Liver (tissue), 9 donors: ENCODE results near the gene SUGCT. TPM values are rescaled to one million over a fixed set of nuclear protein-coding genes. Genes with fewer than 3 reads are reported as not detected.
A peak's percentile ranks its signal among the peaks of the same experiment; 100 is the strongest.

ENCODE experiments used
- DNase-seq: peaks from one replicate; pipeline ENCODE4 v3.0.0-alpha.2; 2017; ENCODE audit warnings: low spot score
- H3K27ac ChIP-seq, 2 donors: one replicate each; pipeline ENCODE4 v1.7.0; 2013; ENCODE audit warnings: inconsistent platforms in 2 of 2, low read length in 2 of 2, control low read depth in 1 of 2, low read depth in 1 of 2, mild to moderate bottlenecking in 1 of 2
- H3K27me3 ChIP-seq, 4 donors: one replicate each; pipeline versions ENCODE4 v1.6.1 to v1.7.0; 2013; ENCODE audit warnings: low read length in 3 of 4, inconsistent platforms in 1 of 4, mild to moderate bottlenecking in 1 of 4, moderate library complexity in 1 of 4; ENCODE audit not compliant: control insufficient read depth in 4 of 4, insufficient read depth in 4 of 4
- H3K36me3 ChIP-seq, 4 donors: one replicate each; pipeline versions ENCODE4 v1.6.1 to v1.7.0; 2013; ENCODE audit warnings: low read length in 3 of 4, mild to moderate bottlenecking in 3 of 4, low read depth in 1 of 4, moderate library complexity in 1 of 4; ENCODE audit not compliant: control insufficient read depth in 4 of 4, insufficient read depth in 3 of 4
- H3K4me1 ChIP-seq, 4 donors: one replicate each; pipeline versions ENCODE4 v1.6.1 to v1.7.0; 2013; ENCODE audit warnings: low read length in 3 of 4, mild to moderate bottlenecking in 3 of 4, moderate library complexity in 1 of 4; ENCODE audit not compliant: control insufficient read depth in 4 of 4, insufficient read depth in 4 of 4
- H3K4me3 ChIP-seq, 3 donors: one replicate each; pipeline versions ENCODE4 v1.6.1 to v1.7.0; 2013; ENCODE audit warnings: low read length in 3 of 3, control low read depth in 1 of 3, low read depth in 1 of 3, mild to moderate bottlenecking in 1 of 3
- H3K9ac ChIP-seq, 2 donors: one replicate each; pipeline ENCODE4 v1.7.0; 2013; ENCODE audit warnings: low read length in 2 of 2, mild to moderate bottlenecking in 2 of 2, moderate library complexity in 2 of 2, control low read depth in 1 of 2, low read depth in 1 of 2
- H3K9me3 ChIP-seq, 4 donors: one replicate each; pipeline versions ENCODE4 v1.6.1 to v1.7.0; 2013; ENCODE audit warnings: low read length in 3 of 4; ENCODE audit not compliant: control insufficient read depth in 4 of 4
- CTCF ChIP-seq: fragments of 150-350 bp; IDR thresholded peaks from 2 replicates; pipeline ENCODE4 v1.5.1; 2017; ENCODE audit warnings: improper control_type of control experiment, low read depth, low read length; ENCODE audit not compliant: missing input control
- EGR1 ChIP-seq, 2 donors: IDR thresholded peaks; 2 replicates each; pipeline ENCODE4 v1.6.1; 2016 to 2018; ENCODE audit warnings: antibody characterized with exemption in 2 of 2, low read depth in 2 of 2
- FOXA1 ChIP-seq: IDR thresholded peaks from 2 replicates; pipeline ENCODE4 v1.6.1; 2016; ENCODE audit warnings: antibody characterized with exemption
- FOXA2 ChIP-seq: IDR thresholded peaks from 2 replicates; pipeline ENCODE4 v1.6.1; 2016; ENCODE audit warnings: antibody characterized with exemption
- GABPA ChIP-seq, 2 donors: IDR thresholded peaks in 1 of 2; conservative IDR thresholded peaks in 1 of 2; 2 replicates each; pipeline ENCODE4 v1.6.1; 2016; ENCODE audit warnings: antibody characterized with exemption in 2 of 2, mild to moderate bottlenecking in 1 of 2, moderate library complexity in 1 of 2
- HNF4A ChIP-seq, 2 donors: conservative IDR thresholded peaks; 2 replicates each; pipeline ENCODE4 v1.6.1; 2016; ENCODE audit warnings: antibody characterized with exemption in 2 of 2, mild to moderate bottlenecking in 2 of 2
- HNF4G ChIP-seq: IDR thresholded peaks from 2 replicates; pipeline ENCODE4 v1.6.1; 2016; ENCODE audit warnings: antibody characterized with exemption
- MAX ChIP-seq: IDR thresholded peaks from 2 replicates; pipeline ENCODE4 v1.6.1; 2016; ENCODE audit warnings: antibody characterized with exemption
- NR2F2 ChIP-seq: IDR thresholded peaks from 2 replicates; pipeline ENCODE4 v1.6.1; 2016; ENCODE audit warnings: antibody characterized with exemption
- RAD21 ChIP-seq, 2 donors: IDR thresholded peaks; 2 replicates each; pipeline ENCODE4 v1.6.1; 2016; ENCODE audit warnings: antibody characterized with exemption in 2 of 2, mild to moderate bottlenecking in 2 of 2
- RXRA ChIP-seq, 2 donors: IDR thresholded peaks; 2 replicates each; pipeline ENCODE4 v1.6.1; 2017 to 2018; ENCODE audit warnings: antibody characterized with exemption in 2 of 2, mild to moderate bottlenecking in 1 of 2
- SP1 ChIP-seq: IDR thresholded peaks from 2 replicates; pipeline ENCODE4 v1.6.1; 2018; ENCODE audit warnings: antibody characterized with exemption, mild to moderate bottlenecking
- TAF1 ChIP-seq: conservative IDR thresholded peaks from 2 replicates; pipeline ENCODE4 v1.6.1; 2016; ENCODE audit warnings: antibody characterized with exemption, mild to moderate bottlenecking
- YY1 ChIP-seq: IDR thresholded peaks from 2 replicates; pipeline ENCODE4 v1.6.1; 2016; ENCODE audit warnings: antibody characterized with exemption, mild to moderate bottlenecking
- WGBS: extraction: QIAGEN DNeasy Blood & Tissue Kit; methylation state at CpG from one replicate; pipeline ENCODE4 v1.1.7; 2013; 5-methylcytosine and 5-hydroxymethylcytosine counted together
- polyA plus RNA-seq, 2 donors: library from polyadenylated mRNA; stranded (reverse) in 1 of 2; unstranded in 1 of 2; fragments of 200-250 nt in 1 of 2; fragments of >200 nt in 1 of 2; fragmentation: Nextera tagmentation in 1 of 2; extraction: Ambion mirVana in 1 of 2; gene quantifications; one replicate each; pipeline versions ENCODE4 v1.2.1 to v1.2.3, GENCODE V29; 2013 to 2015
- total RNA-seq, 2 donors: library from RNA; depleted of rRNA; stranded (reverse); fragments of >200 nt; gene quantifications; one replicate each; pipeline ENCODE4 v1.2.3, GENCODE V29; 2014
- TF ChIP-seq, protein P1 (sequence below): IDR thresholded peaks from 2 replicates; pipeline ENCODE4 v1.6.1; 2016; ENCODE audit warnings: antibody characterized with exemption
- TF ChIP-seq, protein P2 (sequence below): IDR thresholded peaks from 2 replicates; pipeline ENCODE4 v1.6.1; 2016; ENCODE audit warnings: antibody characterized with exemption, mild to moderate bottlenecking
- TF ChIP-seq, protein P3 (sequence below): IDR thresholded peaks from 2 replicates; pipeline ENCODE4 v1.6.1; 2016; ENCODE audit warnings: antibody characterized with exemption
- donor health status: healthy.
- donor health status: healthy.
- donor health status: healthy.
- donor health status: healthy.
- donor health status: healthy.

SUGCT gene
- total and polyA plus RNA-seq, 4 donors: 6.2 to 11.9 (median 9.9) TPM

DNA sequence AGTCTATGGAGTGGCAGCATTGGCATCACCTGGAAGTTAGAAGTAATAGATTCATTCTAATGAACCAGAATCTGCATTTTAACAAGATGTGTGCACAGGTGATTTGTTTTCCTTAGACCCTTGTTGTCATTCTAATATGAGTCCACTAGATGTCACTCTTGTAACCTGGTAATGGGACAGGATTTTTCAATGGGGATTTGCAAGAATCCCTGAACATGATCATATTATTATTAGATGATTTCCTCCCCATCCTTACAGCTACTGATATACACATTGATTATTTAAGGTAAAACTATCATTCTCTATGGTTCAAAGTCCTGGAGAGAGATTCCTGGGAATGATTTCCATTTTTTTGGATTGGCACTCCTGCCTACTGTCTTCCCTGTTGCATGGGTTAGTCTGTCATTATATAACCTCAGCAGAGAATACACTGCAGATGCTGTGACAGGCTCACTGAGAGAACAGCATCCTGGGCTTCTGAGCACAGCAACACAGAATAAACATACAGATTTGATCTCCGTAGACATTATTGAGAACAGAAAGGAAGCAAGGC, 194.9 kb downstream of the SUGCT start:
- TF ChIP-seq CTCF (peak; percentile 85), HNF4G (no peak), RAD21 (IDR thresholded peaks at IDR 0.05) (peak; percentile 97 to 98), MAX (no peak), NR2F2 (no peak)
- TF ChIP-seq, protein P1, sequence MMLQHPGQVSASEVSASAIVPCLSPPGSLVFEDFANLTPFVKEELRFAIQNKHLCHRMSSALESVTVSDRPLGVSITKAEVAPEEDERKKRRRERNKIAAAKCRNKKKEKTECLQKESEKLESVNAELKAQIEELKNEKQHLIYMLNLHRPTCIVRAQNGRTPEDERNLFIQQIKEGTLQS: no peak
- WGBS: 77% methylated on average over 1 of the region's 1 CpG
- H3K27me3 ChIP-seq: no peaks in the 10 kb centered on the region
- H3K27ac ChIP-seq: no peak overlapping the region
- H3K9ac ChIP-seq: no peak overlapping the region
- no peaks in the 10 kb centered on the region for H3K36me3 ChIP-seq
- DNase-seq: no peak
- no peaks in the 10 kb centered on the region for H3K9me3 ChIP-seq
- H3K4me1 ChIP-seq: peaks cover 0 to 5% (median 0%) of the 10 kb centered on the region in 4 donors
- no peak overlapping the region for H3K4me3 ChIP-seq

- Histone ChIP-seq H3K4me1 (peaks cover 0 to 5% (median 0%) of the 10 kb centered on the region in 4 donors), H3K9ac (no peak overlapping the region), H3K9me3 (no peaks in the 10 kb centered on the region), H3K27me3 (no peaks in the 10 kb centered on the region), H3K4me3 (no peak overlapping the region), H3K36me3 (no peaks in the 10 kb centered on the region), H3K27ac (no peak overlapping the region)
- WGBS: 87% methylated on average over 5 of the region's 5 CpGs
- TF ChIP-seq FOXA1 (no peak), CTCF (no peak), TAF1 (no peak), RXRA (IDR thresholded peaks at IDR 0.05) (no peak), RAD21 (IDR thresholded peaks at IDR 0.05) (no peak), HNF4A (conservative IDR thresholded peaks at IDR 0.05) (no peak), FOXA2 (no peak), EGR1 (IDR thresholded peaks at IDR 0.05; ENCODE audit: low read depth in 2 of 2) (no peak), SP1 (no peak), YY1 (no peak), MAX (no peak), HNF4G (no peak), GABPA (IDR thresholded peaks at IDR 0.05 in 1 of 2, conservative IDR thresholded peaks at IDR 0.05 in 1 of 2) (no peak)
- TF ChIP-seq, protein P2, sequence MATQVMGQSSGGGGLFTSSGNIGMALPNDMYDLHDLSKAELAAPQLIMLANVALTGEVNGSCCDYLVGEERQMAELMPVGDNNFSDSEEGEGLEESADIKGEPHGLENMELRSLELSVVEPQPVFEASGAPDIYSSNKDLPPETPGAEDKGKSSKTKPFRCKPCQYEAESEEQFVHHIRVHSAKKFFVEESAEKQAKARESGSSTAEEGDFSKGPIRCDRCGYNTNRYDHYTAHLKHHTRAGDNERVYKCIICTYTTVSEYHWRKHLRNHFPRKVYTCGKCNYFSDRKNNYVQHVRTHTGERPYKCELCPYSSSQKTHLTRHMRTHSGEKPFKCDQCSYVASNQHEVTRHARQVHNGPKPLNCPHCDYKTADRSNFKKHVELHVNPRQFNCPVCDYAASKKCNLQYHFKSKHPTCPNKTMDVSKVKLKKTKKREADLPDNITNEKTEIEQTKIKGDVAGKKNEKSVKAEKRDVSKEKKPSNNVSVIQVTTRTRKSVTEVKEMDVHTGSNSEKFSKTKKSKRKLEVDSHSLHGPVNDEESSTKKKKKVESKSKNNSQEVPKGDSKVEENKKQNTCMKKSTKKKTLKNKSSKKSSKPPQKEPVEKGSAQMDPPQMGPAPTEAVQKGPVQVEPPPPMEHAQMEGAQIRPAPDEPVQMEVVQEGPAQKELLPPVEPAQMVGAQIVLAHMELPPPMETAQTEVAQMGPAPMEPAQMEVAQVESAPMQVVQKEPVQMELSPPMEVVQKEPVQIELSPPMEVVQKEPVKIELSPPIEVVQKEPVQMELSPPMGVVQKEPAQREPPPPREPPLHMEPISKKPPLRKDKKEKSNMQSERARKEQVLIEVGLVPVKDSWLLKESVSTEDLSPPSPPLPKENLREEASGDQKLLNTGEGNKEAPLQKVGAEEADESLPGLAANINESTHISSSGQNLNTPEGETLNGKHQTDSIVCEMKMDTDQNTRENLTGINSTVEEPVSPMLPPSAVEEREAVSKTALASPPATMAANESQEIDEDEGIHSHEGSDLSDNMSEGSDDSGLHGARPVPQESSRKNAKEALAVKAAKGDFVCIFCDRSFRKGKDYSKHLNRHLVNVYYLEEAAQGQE: no peak
- TF ChIP-seq, protein P1: no peak
- TF ChIP-seq, protein P3, sequence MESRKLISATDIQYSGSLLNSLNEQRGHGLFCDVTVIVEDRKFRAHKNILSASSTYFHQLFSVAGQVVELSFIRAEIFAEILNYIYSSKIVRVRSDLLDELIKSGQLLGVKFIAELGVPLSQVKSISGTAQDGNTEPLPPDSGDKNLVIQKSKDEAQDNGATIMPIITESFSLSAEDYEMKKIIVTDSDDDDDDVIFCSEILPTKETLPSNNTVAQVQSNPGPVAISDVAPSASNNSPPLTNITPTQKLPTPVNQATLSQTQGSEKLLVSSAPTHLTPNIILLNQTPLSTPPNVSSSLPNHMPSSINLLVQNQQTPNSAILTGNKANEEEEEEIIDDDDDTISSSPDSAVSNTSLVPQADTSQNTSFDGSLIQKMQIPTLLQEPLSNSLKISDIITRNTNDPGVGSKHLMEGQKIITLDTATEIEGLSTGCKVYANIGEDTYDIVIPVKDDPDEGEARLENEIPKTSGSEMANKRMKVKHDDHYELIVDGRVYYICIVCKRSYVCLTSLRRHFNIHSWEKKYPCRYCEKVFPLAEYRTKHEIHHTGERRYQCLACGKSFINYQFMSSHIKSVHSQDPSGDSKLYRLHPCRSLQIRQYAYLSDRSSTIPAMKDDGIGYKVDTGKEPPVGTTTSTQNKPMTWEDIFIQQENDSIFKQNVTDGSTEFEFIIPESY: no peak
- DNase-seq: no peak
Observed at GRCh38 chr7:40330408-40330807, 195.6 kb downstream of the SUGCT start.
